HCT116 (cell line): ENCODE results near the gene SENP1. TPM values are rescaled to one million over a fixed set of nuclear protein-coding genes. Genes with fewer than 3 reads are reported as not detected.

Source experiments
- ATAC-seq: fragments of 200-7000 bp; cut with Tn5 transposase; 2 replicates; pipeline ENCODE4 v1.9.1; 2020; ENCODE audit warnings: mild to moderate bottlenecking, moderate library complexity
- BruUV-seq: library from RNA; stranded (reverse); fragments of 400-500 nt; replicated peaks from 2 replicates; lab custom pipeline; 2021; lab: Mats Ljungman, UMichigan
- CTCF ChIA-PET: fragments of 300-600 bp; sonication (Branson Sonifier 250); formaldehyde crosslinking; loops from one replicate; lab custom pipeline; 2021; ENCODE audit warnings: antibody characterized with exemption; lab: Charles Lee
- POLR2A ChIA-PET: fragments of 300-600, 350-600 bp; sonication (Branson Sonifier 250); formaldehyde crosslinking; loops from one replicate; lab custom pipeline; 2021; ENCODE audit warnings: antibody characterized with exemption; lab: Charles Lee
- RAD21 ChIA-PET, 2 experiments: fragments of 300-600 bp; sonication (Branson Sonifier 250); formaldehyde crosslinking; loops; one replicate each; lab custom pipeline; 2023; ENCODE audit warnings: low total read pairs in 2 of 2; ENCODE audit not compliant: uncharacterized antibody in 2 of 2, unreplicated experiment in 2 of 2, low non-redundant PET in 1 of 2; lab: Charles Lee
- DNase-seq: peaks from one replicate; pipeline ENCODE4 v3.0.0-alpha.2; 2010; ENCODE audit warnings: low read depth, low spot score
- H2AFZ ChIP-seq: fragments of 200-600 bp; shearing (Covaris generic), sonication (generic); 2 replicates; pipeline ENCODE4 v1.6.1; 2017; ENCODE audit warnings: low read depth, mixed run types, mixed read lengths, antibody characterized with exemption, low read length; ENCODE audit not compliant: poor library complexity, severe bottlenecking
- H3K27ac ChIP-seq: 2 replicates; pipeline ENCODE4 v1.5.1; 2012; ENCODE audit warnings: low read depth, low read length
- H3K27me3 ChIP-seq: fragments of 200-600 bp; sonication (generic); 2 replicates; pipeline ENCODE4 v1.6.1; 2016; ENCODE audit warnings: mixed run types, low read length, mixed read lengths; ENCODE audit not compliant: insufficient read depth
- H3K36me3 ChIP-seq, 2 experiments: fragments of 200-500 bp in 1 of 2; fragments of 200-600 bp in 1 of 2; sonication (Bioruptor generic) in 1 of 2; sonication (generic) in 1 of 2; 2 replicates each; pipeline versions ENCODE4 v1.5.1 to v1.6.1; 2014 to 2016; ENCODE audit warnings: low read length in 2 of 2, inconsistent platforms in 1 of 2, mixed read lengths in 1 of 2, mixed run types in 1 of 2; ENCODE audit not compliant: insufficient read depth in 2 of 2, control insufficient read depth in 1 of 2
- H3K4me1 ChIP-seq, 2 experiments: fragments of 200-600 bp in 1 of 2; sonication (generic) in 1 of 2; 2 replicates each; pipeline versions ENCODE4 v1.5.1 to v1.6.1; 2012 to 2017; ENCODE audit warnings: low read length in 2 of 2, inconsistent platforms in 1 of 2, mild to moderate bottlenecking in 1 of 2, mixed read lengths in 1 of 2, mixed run types in 1 of 2, moderate library complexity in 1 of 2; ENCODE audit not compliant: insufficient read depth in 2 of 2, control insufficient read depth in 1 of 2
- H3K4me2 ChIP-seq: fragments of 200-600 bp; sonication (generic); 2 replicates; pipeline ENCODE4 v1.6.1; 2017; ENCODE audit warnings: mixed run types, low read length, mixed read lengths
- H3K4me3 ChIP-seq, 2 experiments: fragments of 200-600 bp in 1 of 2; sonication (generic) in 1 of 2; replicated peaks in 1 of 2; 2 replicates each; pipeline ENCODE4 v1.5.1; 2011 to 2016; ENCODE audit warnings: low read length in 2 of 2, control low read depth in 1 of 2, low read depth in 1 of 2, mild to moderate bottlenecking in 1 of 2, mixed read lengths in 1 of 2, mixed run types in 1 of 2
- H3K79me2 ChIP-seq: fragments of 200-600 bp; sonication (generic); 2 replicates; pipeline ENCODE4 v1.6.1; 2017; ENCODE audit warnings: mild to moderate bottlenecking, mixed run types, low read length, moderate library complexity, mixed read lengths; ENCODE audit not compliant: insufficient read depth
- H3K9ac ChIP-seq: fragments of 200-600 bp; sonication (generic); 2 replicates; pipeline ENCODE4 v1.6.1; 2016; ENCODE audit warnings: low read length, mixed read lengths
- H3K9me2 ChIP-seq: fragments of 200-600 bp; sonication (generic), shearing (Covaris generic); 2 replicates; pipeline ENCODE4 v1.6.1; 2017; ENCODE audit warnings: mixed run types, mild to moderate bottlenecking, moderate library complexity; ENCODE audit not compliant: insufficient read depth
- H3K9me3 ChIP-seq, 2 experiments: fragments of 200-500 bp in 1 of 2; fragments of 200-600 bp in 1 of 2; sonication (Bioruptor generic) in 1 of 2; sonication (generic) in 1 of 2; 2 replicates each; pipeline ENCODE4 v1.6.1; 2014 to 2017; ENCODE audit warnings: low read length in 2 of 2, mixed read lengths in 2 of 2, inconsistent platforms in 1 of 2, low read depth in 1 of 2, mild to moderate bottlenecking in 1 of 2, mixed run types in 1 of 2, moderate library complexity in 1 of 2; ENCODE audit not compliant: control insufficient read depth in 1 of 2, insufficient read depth in 1 of 2
- H4K20me1 ChIP-seq: fragments of 200-600 bp; sonication (generic), shearing (Covaris generic); 2 replicates; pipeline ENCODE4 v1.6.1; 2017; ENCODE audit warnings: mixed run types, mild to moderate bottlenecking, moderate library complexity; ENCODE audit not compliant: insufficient read depth
- CEBPB ChIP-seq: IDR thresholded peaks from 2 replicates; pipeline ENCODE4 v1.6.1; 2012; ENCODE audit warnings: low read depth
- ELF1 ChIP-seq: IDR thresholded peaks from 2 replicates; pipeline ENCODE4 v1.6.1; 2012; ENCODE audit warnings: low read depth, borderline replicate concordance
- EZH2phosphoT487 ChIP-seq: fragments of 200-600 bp; IDR thresholded peaks from 2 replicates; pipeline ENCODE4 v1.6.1; 2018; ENCODE audit warnings: antibody characterized with exemption, borderline replicate concordance
- FOSL1 ChIP-seq: IDR thresholded peaks from 2 replicates; pipeline ENCODE4 v1.6.1; 2012; ENCODE audit warnings: low read depth
- JUND ChIP-seq: IDR thresholded peaks from 2 replicates; pipeline ENCODE4 v1.6.1; 2012
- POLR2A ChIP-seq: IDR thresholded peaks from 2 replicates; pipeline ENCODE4 v1.7.0; 2011; ENCODE audit warnings: borderline replicate concordance; ENCODE audit not compliant: insufficient read depth, insufficient read length; ENCODE audit errors: extremely low read depth
- REST ChIP-seq: IDR thresholded peaks from 2 replicates; pipeline ENCODE4 v1.6.1; 2012; ENCODE audit warnings: low read depth
- SP1 ChIP-seq: IDR thresholded peaks from 2 replicates; pipeline ENCODE4 v1.6.1; 2012; ENCODE audit warnings: low read depth
- TCF7L2 ChIP-seq: IDR thresholded peaks from 2 replicates; pipeline ENCODE4 v1.7.0; 2011; ENCODE audit warnings: borderline replicate concordance, inconsistent platforms; ENCODE audit not compliant: insufficient read depth, insufficient read length; ENCODE audit errors: extremely low read depth
- YY1 ChIP-seq: IDR thresholded peaks from 2 replicates; pipeline ENCODE4 v1.6.1; 2011; ENCODE audit warnings: low read length, low read depth, moderate library complexity, mild to moderate bottlenecking; ENCODE audit not compliant: insufficient replicate concordance; ENCODE audit errors: extremely low read depth
- intact Hi-C: fragments of 100-400 bp; cut with micrococcal nuclease; formaldehyde crosslinking; loops from 2 replicates; pipeline ENCODE4 v1.10.0; 2022
- total RNA-seq: library from RNA; stranded (reverse); gene quantifications from one replicate; pipeline ENCODE4 v1.2.1, GENCODE V29; 2021; ENCODE audit not compliant: unreplicated experiment
- TF ChIP-seq, protein P1 (sequence below), 3 experiments: fragments of 200-600 bp in 1 of 3; sonication (generic) in 1 of 3; IDR thresholded peaks in 2 of 3; conservative IDR thresholded peaks in 1 of 3; 2 replicates each; pipeline ENCODE4 v1.5.1; 2012 to 2017; ENCODE audit warnings: low read depth in 2 of 3, low read length in 2 of 3, antibody characterized with exemption in 1 of 3, borderline replicate concordance in 1 of 3, control low read depth in 1 of 3, mild to moderate bottlenecking in 1 of 3, mixed read lengths in 1 of 3, mixed run types in 1 of 3, moderate library complexity in 1 of 3; ENCODE audit not compliant: insufficient read depth in 1 of 3
- TF ChIP-seq, protein P2 (sequence below): IDR thresholded peaks from 2 replicates; pipeline ENCODE4 v1.6.1; 2012

Gene SENP1
- total RNA-seq, 1 experiment from 2014 or later = 17.7 TPM

DNA sequence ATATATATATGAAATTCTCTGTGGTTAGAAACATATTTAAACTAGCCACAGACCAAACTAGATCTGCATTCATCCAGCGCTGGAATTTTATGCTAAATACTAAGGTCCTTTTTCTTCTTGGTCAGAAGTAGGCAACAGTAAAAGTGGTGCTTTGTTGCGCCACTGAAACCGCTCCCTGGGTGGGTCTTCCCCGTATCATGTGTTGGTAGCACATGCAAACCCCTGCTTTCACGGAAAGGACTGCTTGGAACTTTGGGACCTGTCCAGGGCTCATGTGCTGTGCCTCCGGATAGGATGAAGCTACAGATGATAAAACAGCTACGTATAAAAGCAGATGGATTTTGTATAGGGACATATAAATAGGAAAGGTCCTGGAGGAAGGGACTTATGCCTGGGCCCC, 61.5 kb downstream of the SENP1 start:
- intact Hi-C loops = no loop called here
- H3K9ac ChIP-seq = no peak overlapping the region
- TF ChIP-seq ELF1 (no peak), REST (no peak), POLR2A (no peak), YY1 (no peak), TCF7L2 (no peak), CEBPB (no peak), EZH2phosphoT487 (no peak), FOSL1 (no peak), JUND (no peak), SP1 (no peak)
- TF ChIP-seq, protein P1, sequence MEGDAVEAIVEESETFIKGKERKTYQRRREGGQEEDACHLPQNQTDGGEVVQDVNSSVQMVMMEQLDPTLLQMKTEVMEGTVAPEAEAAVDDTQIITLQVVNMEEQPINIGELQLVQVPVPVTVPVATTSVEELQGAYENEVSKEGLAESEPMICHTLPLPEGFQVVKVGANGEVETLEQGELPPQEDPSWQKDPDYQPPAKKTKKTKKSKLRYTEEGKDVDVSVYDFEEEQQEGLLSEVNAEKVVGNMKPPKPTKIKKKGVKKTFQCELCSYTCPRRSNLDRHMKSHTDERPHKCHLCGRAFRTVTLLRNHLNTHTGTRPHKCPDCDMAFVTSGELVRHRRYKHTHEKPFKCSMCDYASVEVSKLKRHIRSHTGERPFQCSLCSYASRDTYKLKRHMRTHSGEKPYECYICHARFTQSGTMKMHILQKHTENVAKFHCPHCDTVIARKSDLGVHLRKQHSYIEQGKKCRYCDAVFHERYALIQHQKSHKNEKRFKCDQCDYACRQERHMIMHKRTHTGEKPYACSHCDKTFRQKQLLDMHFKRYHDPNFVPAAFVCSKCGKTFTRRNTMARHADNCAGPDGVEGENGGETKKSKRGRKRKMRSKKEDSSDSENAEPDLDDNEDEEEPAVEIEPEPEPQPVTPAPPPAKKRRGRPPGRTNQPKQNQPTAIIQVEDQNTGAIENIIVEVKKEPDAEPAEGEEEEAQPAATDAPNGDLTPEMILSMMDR (IDR thresholded peaks at IDR 0.05 in 2 of 3, conservative IDR thresholded peaks at IDR 0.05 in 1 of 3; ENCODE audit: borderline replicate concordance in 1 of 3, insufficient read depth in 1 of 3, low read depth in 2 of 3, low read length in 2 of 3) = no peak
- TF ChIP-seq, protein P2, sequence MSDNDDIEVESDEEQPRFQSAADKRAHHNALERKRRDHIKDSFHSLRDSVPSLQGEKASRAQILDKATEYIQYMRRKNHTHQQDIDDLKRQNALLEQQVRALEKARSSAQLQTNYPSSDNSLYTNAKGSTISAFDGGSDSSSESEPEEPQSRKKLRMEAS = no peak
- TF ChIP-seq, all 23 proteins: peak for 0
- no peak for DNase-seq
- Histone ChIP-seq H3K9me3 (no peaks in the 10 kb centered on the region), H3K27me3 (no peaks in the 10 kb centered on the region), H3K36me3 (peaks cover 21 to 22% of the 10 kb centered on the region in 2 experiments), H3K79me2 (no peaks in the 10 kb centered on the region), H3K9me2 (no peaks in the 10 kb centered on the region), H3K4me1 (no peaks in the 10 kb centered on the region), H4K20me1 (no peaks in the 10 kb centered on the region), H3K4me3 (no peak overlapping the region), H3K4me2 (no peak overlapping the region), H2AFZ (no peak overlapping the region), H3K27ac (no peak overlapping the region)
- ChIA-PET CTCF (no interaction called here), RAD21 (no interaction called here), POLR2A (no interaction called here)
- BruUV-seq = no TSS peak
- ATAC-seq = no peak
